SH-SY5Y (cell line): Measurements from ENCODE around the gene ZSWIM3.

Experiments used
- GATA2 ChIP-seq: IDR thresholded peaks from 2 replicates; pipeline ENCODE4 v1.6.1; 2011; ENCODE audit warnings: mild to moderate bottlenecking, low read depth, low read length
- GATA3 ChIP-seq: IDR thresholded peaks from 2 replicates; pipeline ENCODE4 v1.6.1; 2011; ENCODE audit warnings: low read depth, mild to moderate bottlenecking, low read length, moderate library complexity

DNA sequence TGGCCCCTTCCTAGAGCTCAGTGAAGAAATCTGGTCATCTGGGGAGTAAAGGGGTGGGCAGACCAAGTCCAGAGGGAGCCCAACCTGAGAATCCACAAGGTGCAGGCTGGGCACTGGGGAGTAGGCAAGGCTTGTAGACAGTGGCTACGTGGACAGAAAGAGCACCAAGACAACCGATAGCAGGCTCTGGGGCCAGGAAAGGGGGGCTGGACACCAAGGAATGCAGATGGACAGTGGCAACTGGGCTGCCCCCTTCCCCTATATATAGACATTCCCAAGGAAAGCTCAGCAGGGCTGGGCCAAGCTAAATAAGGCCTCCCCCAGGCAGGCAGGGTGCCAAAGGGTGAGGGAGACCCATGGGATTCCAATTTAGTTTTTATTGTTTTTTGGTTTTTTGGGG is 28.8 kb upstream of the ZSWIM3 start:
- TF ChIP-seq GATA2 (no peak), GATA3 (no peak)
